GM18867 (cell line): ENCODE data around the gene SOWAHC.
A peak's percentile ranks its signal among the peaks of the same experiment; 100 is the strongest.
"Not testable (repeated sequence)": the region's sequence is repeated elsewhere in the genome, so short reads cannot be mapped to it uniquely, and the experiment has no call there.

Experiments used
- ATAC-seq: cut with Tn5 transposase; IDR thresholded peaks from one replicate; pipeline ENCODE4 v1.9.1; 2021; ENCODE audit warnings: mild to moderate bottlenecking, moderate library complexity; ENCODE audit not compliant: unreplicated experiment

The SOWAHC gene

DNA sequence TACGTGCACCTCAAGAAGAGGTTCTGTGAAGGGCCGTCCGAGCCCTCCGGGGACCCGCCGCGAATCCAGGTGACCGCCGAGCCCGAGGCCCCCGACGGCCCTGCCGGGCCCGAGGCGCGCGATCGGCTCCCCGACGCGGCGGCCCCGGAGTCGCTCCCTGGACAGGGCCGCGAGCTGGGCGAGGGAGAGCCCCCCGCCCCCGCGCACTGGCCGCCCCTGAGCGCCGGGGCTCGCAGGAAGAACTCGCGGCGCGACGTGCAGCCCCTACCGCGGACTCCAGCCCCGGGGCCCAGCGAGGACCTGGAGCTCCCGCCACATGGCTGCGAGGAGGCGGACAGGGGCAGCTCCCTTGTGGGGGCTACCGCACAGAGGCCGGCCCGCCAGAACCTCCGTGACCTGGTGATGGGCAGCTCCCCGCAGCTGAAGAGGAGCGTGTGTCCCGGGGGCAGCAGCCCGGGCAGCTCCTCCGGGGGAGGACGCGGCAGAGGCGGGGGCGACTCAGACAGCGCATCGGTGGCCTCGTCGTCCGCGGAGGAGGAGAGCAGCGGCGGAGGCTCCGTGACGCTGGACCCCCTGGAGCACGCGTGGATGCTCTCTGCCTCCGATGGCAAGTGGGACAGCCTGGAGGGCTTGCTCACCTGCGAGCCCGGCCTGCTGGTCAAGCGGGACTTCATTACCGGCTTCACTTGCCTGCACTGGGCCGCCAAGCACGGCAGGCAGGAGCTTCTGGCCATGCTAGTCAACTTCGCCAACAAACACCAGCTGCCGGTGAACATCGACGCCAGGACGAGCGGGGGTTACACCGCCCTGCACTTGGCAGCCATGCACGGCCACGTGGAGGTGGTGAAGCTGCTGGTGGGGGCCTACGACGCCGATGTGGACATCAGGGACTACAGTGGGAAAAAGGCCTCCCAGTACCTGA is 812 bp downstream of the SOWAHC start:
- ATAC-seq = no peak

- ATAC-seq = no peak
Measured at GRCh38 chr2:109615637-109616144, 1.5 kb downstream of the SOWAHC start.

DNA sequence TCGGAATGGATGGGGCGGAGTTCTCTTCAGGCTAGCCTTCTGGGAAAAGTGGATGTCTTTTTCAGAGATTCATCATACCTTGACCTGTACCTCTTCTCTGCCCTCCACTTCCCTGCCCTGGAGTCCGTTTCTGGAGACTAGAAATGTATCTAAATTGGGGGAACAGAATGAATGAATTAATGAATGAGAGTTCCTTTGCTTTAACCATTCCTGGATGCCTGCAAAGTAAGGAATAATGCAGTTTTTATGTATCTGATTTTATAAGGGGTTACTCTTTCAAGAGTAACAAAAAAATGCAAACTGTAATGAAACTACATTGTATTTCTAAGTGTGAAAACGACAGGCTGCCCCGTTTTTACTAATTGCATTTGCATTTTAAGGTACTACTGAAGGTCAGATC is 2.0 kb downstream of the SOWAHC start:
- no peak for ATAC-seq

DNA sequence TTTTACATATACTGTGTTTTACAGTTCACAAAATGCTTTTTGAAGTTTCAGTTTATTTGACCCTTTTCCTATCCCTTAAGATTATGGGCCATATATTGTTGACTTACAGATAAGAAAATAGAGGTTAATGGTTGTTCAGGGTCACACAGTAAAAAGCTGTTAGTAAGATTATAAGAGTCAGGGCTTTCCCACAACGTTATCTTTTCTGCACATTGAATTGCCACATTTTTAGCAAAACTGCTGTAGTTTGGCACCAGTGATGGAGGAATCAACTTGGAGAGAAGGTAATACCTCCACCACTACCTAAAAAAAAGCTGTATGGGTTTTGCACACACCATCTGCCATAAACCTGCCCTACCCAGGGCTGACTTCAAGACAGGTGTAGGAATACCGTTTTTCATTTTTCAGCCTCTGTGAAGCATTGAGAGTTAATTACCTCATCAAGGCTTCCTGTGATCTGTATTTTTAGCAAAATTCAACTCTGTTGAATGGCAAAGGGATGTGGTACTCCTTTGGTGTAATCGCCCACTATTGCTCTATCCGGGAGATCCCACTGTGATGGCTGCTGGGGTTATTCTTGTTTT is 5.0 kb downstream of the SOWAHC start:
- no peak for ATAC-seq

GRCh38 chr2:109623297-109623696 is 9.1 kb downstream of the SOWAHC start:
- ATAC-seq = no peak

- no peak for ATAC-seq
Measured at GRCh38 chr2:109623923-109624322, 9.8 kb downstream of the SOWAHC start.

DNA sequence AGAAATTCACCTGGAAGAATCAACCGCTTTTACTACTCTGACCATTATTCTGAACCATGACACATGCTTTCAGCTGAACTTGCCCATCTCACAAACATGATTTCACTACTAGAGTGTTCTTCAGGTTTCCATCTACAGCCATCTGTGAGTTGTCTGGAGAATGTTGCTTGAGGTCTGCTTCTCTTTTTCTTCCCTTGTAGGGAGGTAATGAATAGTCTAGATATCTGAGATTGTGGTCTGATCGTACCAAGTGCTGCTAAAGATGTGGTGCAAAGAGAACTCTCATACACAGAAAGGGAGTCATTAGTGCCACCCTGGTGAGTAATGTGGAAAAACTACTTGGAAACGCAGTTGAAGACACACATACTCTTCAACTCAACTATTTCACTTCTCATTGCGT is 10.2 kb downstream of the SOWAHC start:
- ATAC-seq = no peak

DNA sequence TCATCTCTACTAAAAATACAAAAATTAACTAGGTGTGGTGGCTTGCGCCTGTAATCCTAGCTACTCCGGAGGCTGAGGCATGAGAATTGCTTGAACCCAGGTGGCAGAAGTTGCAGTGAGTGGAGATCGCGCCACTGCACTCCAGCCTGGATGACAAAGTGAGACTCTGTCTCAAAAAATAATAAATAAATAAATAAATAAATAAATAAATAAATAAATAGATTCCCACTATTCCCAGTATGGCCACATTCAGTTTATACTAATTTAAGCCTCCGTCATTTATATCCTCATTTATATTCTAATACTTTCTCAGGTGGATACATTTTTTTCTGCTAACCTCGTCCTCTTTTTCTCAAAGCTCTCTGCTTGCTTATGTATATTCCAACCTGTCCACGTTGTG is 14.2 kb downstream of the SOWAHC start:
- ATAC-seq = not testable (repeated sequence)

DNA sequence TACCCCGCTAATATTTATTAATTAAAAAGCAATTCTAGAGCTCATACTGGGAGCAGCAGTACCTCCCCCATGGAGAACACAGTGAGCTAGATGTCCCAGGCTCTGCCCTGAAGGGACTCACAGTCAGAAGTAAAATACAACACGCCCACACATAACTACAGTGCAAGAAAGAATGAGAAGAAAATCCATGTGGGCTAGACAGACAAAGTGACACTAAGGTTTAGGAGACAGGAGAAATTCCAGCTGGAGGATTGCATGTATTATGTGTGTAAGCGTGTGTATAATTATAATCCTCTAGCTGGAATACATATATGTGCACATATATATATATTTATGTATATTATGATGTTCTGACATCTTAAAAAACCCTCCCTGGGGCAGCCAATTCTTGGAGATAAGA is 15.7 kb downstream of the SOWAHC start:
- ATAC-seq = no peak

GRCh38 chr2:109630441-109631430 is 16.6 kb downstream of the SOWAHC start:
- ATAC-seq = no peak

DNA sequence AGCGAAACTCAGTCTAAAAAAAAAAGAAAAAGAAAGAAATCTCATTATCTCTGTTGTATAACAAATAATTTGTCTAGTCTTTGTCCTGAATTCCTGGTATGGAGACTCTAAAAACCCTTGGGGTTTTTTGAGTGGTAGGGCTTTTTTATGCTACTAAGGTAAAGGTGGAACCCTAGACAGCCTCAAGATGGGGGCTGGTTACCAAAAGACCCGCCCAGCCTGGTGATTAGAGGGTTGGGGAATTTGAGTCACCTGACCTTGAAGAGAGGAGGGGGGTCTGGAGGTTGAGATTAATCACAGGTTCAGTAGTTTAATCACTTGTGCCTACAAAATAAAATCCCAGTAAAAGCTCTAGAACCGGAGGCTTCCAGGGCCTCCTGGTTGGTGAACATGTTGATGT is 17.6 kb downstream of the SOWAHC start:
- no peak for ATAC-seq

DNA sequence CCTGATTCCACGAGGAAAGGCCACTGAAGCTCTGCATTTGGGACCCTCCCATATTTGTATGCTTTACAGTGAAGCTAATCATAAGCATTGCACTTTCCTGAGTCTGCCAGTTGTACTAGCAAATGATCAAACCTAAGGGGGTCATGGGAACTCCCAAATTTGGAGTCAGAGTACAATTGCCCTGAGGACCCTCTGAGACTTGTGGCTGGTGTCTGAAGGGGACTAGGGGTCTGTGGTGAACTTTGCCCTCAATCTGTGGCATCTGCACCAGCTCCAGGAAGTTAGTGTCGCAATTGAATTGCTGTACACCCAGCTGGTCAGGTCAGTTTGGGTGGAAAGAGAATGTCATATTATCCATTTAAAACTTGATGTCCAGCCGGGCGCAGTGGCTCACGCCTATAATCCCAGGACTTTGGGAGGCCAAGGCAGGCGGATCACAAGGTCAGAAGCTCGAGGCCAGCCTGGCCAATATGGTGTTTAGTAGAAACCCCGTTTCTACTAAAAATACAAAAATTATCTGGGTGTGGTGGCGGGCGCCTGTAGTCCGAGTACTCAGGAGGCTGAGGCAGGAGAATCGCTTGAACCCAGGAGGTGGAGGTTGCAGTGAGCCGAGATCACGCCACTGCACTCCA is 18.1 kb downstream of the SOWAHC start:
- ATAC-seq = no peak

GRCh38 chr2:109633284-109633961 is 19.3 kb downstream of the SOWAHC start:
- no peak for ATAC-seq

DNA sequence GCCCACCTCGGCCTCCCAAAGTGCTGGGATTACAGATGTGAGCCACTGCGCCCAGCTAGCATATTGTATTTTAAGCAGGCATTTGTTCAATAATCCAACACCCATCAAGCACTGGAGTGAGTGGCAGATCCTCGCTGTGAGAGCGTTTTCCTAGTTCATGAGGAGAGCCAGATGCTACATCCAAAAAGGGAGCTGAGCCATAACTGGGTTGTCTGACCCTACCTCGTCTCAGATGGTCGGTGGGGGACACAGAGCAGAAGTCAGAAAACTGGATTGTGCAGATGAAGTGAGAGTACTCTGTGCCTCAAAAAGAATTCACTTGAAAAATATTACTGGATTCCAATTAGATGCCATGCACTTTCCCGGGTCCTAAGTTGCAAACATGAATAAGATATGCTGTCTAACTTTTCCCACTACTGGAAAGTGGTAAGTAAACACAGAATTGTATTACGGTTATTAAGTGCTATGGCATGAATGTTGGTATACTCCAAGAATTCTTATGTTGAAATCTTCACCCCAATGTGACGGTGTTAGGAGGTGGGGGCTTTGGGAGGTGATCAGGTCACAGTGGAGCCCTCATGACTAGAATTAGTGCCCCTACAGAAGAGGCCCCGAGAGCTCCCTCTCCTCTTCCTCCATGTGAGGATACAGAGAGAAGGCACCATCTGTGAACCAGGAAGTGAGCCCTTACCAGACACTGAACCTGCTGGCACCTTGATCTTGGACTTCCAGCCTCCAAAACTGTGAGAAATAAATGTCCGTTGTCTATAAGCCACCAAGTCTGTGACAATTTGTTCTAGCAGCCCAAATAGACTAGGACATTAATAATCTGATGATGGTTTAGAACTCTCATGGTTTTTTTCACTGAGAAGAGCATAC is 21.5 kb downstream of the SOWAHC start:
- ATAC-seq = no peak

DNA sequence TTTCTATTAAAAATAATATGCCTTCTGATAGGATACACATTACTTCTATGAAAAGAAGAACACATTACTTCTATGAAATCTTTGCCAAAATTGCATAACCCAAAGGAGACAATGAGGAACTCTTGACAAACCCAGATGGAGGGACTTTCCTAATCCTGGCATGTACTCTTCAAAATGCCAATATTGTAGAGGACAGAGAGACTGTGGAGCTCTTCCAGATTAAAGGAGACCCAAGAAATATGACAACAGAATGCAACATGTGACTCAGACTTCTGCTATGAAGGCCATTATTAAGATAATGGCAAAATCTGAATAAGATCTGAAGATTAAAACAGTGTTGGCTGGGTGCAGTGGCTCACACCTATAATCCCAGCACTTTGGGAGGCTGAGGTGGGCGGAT is 22.2 kb downstream of the SOWAHC start:
- no peak for ATAC-seq

DNA sequence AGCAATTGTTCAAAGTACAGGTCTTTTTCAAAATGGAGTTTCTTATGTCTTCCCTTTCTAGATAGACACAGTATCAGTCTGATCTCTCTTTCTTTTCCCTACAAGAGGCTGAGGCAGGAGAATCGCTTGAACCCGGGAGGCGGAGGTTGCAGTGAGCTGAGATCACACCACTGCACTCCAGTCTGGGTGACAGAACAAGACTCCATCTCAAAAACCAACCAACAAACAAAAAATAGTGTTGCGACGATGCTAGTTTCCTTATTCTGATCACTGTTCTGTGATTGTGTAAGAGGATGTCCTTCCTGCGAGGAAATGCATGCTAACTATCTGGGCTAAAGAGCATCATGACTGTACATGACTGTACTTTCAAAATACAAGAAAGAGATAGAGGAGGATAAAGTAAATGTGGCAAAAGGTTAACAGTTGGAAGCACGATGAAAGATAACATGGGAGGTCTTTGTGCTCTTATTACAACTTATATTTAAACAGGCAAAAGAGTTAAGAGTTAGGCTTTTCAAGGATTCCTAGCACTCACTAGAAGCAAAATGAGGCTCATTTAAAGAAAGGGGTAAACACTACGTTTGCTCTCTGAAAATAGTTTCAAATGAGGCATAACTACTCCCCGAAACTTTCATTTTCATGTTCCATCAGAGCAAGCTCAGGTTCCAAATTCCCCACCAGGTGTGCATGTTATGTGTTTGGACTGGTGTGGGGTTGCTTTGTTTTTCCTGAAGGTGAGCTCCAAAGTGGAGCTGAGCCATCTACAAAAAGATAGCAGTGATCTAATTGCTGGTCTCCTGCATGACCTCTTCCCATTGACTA is 23.8 kb downstream of the SOWAHC start:
- peak; percentile 86 for ATAC-seq

- no peak for ATAC-seq
Measured at GRCh38 chr2:109638795-109639194, 24.6 kb downstream of the SOWAHC start.

DNA sequence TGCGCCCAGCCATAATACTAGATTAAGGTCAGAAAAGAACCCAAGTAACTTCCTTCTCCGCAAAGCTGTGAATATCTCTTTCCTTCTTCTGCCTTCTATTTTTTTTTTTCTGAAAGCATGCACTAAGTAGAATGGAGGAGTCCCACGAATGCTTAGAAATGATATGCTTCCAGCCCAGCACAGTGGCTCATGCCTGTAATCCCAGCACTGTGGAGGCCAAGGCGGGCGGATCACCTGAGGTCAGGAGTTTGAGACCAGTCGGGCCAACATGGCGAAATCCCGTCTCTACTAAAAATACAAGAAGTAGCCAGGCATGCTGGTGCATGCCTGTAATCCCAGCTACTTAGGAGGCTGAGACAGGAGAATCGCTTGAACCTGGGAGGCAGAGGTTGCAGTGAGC is 25.8 kb downstream of the SOWAHC start:
- not testable (repeated sequence) for ATAC-seq
